CD1c-positive myeloid dendritic cell (primary cell): ENCODE measurements around the gene UBE2J1.
A peak's percentile ranks its signal among the peaks of the same experiment; 100 is the strongest.
"Not testable (repeated sequence)": the region's sequence is repeated elsewhere in the genome, so short reads cannot be mapped to it uniquely, and the experiment has no call there.

ENCODE experiments used
- DNase-seq: peaks from one replicate; pipeline ENCODE4 v3.0.0-alpha.2; 2016; ENCODE audit errors: extremely low spot score

The UBE2J1 gene, protein sequence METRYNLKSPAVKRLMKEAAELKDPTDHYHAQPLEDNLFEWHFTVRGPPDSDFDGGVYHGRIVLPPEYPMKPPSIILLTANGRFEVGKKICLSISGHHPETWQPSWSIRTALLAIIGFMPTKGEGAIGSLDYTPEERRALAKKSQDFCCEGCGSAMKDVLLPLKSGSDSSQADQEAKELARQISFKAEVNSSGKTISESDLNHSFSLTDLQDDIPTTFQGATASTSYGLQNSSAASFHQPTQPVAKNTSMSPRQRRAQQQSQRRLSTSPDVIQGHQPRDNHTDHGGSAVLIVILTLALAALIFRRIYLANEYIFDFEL

DNA sequence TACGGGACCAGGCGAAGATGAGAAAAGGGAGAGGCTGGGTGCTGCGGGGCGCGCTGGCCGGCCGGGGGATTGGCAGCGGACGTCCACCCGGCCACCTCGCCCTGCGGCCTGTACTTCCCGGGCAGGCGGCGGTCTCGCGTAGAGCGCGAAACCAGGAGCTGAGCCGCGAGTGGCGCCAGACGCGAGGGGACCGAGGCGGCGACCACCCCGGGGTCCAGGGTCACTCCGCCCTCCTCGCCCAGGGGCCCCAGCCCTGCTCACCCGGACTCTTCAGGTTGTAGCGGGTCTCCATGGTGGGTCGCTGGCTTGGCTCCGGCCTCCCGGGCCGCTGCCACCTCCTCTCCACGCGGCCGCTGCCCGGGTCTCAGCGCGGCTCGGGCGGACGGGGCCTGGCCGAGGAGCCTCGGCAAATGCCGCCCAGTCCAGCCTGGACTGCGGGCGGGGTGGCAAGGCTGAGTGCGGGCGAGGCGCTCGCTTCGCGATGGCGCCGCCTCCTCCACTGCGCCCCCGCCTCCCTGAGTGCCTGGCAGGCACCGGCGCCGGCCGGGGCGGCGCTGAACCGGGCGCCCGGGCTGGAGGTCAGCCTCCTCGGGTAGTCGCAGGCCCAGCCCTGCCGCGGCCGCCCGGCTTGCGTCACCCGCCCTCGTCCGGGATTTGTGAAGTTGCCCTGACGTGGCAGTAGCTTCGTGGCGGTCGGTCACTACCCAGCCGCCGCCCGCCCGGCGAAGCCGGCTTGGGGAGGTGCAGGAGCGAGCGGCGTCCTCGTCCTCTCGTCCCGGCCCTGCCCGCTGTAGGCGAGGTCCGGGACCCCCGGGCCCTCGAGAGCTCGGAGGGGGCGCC, at the start of gene UBE2J1:
Gene UBE2J1, minus strand, starts transcription at position 445 of the 840 bp plus-strand sequence. Its CDS starts 153 bp downstream, at position 292.
- DNase-seq, result peak; percentile 98

- DNase-seq, result no peak
Observed at GRCh38 chr6:89400912-89401399, 48.4 kb upstream of the UBE2J1 start.

DNA sequence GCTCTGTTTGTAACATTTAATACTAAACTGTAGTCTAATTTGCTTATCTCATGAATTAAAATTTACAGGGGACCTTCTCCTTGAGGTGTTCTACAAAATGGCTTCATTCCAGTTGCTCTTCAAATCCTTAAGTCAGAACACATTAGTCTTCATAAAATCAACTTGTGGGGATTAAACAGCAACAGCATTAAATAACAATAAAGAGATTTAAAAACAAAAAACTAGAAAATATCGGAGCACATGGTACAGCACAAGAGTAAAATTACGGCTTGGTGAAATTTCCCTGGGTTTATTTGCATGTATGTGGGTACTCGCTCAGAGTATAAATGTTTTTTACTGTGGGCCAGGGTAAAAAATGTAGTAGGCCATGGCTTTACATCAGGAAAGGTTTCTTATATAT, 47.5 kb upstream of the UBE2J1 start:
- DNase-seq, result no peak

DNA sequence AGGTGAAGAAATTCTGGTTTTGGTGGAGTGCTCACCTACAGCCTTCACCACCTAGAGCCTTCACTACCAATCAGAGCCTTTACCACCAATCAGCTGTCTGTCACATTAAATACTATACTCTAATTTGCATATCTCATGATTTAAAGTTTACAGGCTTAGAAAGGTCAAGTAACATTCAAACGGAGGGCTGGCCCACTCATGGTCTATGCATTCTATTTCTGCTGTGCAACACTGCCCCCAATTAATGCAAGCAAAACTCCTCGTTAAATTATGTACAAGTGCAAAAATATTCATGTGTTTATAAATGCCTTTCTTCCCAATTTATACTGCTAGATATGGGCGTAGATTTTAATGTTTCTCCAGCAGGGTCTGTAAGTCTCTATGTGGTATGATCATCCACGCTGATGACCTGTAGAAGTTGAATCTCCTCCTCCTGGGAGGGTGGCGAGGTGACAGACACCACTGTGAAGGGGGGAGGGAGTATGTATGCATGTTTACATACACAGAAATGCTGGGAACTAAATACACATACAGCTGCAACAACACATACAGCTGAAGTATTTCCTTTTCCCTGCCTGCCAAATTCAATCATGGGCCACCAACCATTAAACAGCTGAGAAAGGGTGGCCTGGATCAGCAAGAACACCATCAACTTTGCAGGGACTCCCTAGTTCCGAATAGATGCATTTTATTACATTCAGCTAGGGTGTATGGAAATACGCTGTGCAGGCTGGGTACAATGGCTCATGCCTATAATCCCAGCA, 46.4 kb upstream of the UBE2J1 start:
- DNase-seq, result no peak

- DNase-seq, result not testable (repeated sequence)
Observed at GRCh38 chr6:89397884-89398283, 45.4 kb upstream of the UBE2J1 start.

DNA sequence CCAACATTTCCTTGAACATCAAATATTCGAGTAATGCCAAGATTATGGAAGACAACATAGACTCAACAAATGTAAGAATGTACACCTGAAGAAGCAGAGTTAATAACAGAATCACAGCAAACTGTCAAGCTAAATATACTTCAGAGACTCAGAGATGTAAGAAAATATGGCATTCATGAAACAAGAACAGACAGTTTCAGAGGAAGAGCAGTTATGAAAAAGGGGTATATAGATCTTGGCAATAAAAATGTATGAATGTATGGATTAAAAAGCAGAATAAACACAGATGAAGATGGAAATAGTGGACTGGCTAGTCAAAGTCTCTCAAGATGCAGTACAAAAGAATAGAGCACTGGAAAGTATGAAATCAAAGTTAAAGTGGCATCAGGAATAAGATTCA, 41.1 kb upstream of the UBE2J1 start:
- no peak for DNase-seq

GRCh38 chr6:89392823-89393222, 40.3 kb upstream of the UBE2J1 start:
- no peak for DNase-seq

DNA sequence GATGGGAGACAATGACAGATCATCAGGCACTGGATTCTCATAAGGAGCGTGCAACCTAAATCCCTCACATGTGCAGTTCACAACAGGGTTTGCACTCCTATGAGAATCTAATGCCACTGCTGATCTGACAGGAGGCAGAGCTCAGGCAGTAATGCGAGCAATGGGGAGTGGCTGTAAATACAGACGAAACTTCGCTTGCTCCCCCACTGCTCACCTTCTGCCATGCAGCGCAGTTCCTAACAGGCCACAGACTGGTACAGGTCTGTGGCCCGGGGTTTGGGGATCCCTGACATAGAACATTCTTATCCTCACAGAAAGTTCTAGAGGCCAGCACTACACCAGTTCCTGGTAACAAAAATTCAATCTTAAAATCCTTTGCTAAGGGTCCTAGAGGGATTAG, 36.3 kb upstream of the UBE2J1 start:
- no peak for DNase-seq

- no peak for DNase-seq
Observed at GRCh38 chr6:89387516-89388201, 35.1 kb upstream of the UBE2J1 start.

GRCh38 chr6:89386917-89387491, 34.5 kb upstream of the UBE2J1 start:
- no peak for DNase-seq

DNA sequence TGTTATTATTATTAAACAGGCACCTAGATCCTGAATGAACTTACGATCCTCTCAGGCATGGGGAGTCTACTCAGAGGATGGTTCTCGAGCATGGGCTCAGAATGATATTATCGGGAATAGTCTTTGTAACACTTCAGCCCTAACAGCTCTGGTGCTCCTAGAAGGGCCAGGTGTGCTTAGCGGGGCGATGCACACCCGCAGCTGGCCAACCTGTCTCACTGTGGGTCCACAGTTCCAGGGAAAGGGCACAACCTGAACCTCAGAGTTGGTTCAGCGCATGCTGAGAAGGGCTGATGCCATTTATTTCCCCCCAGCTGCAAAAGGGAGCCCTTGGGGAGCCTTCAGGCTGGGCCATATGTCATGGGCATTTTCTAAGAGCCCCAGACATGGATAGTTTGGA, 33.3 kb upstream of the UBE2J1 start:
- no peak for DNase-seq

DNA sequence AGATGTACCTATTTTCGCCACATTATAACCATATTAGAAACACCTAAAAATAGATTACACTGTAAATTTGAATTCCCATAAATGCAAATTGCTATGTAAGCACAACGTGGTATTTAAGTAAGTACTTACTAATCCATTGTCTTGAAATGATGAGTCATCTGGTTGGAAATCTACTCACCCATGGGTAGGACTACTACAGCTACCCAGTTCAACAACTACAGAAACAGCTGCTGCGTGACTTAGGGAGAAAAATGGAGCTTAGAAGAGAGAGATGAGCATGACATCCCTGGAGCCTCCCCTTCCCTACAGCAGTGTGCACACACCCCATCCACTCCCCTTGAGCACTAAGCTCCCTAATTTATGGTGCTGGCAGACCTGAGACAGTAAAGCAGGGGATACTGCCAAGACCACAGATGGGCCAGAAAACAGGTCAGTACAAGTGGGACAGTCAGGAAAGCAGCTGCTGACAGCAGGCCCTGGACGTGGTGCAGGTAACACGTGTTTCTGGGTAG, 32.7 kb upstream of the UBE2J1 start:
- DNase-seq, result no peak

- DNase-seq, result no peak
Observed at GRCh38 chr6:89381031-89381430, 28.5 kb upstream of the UBE2J1 start.

DNA sequence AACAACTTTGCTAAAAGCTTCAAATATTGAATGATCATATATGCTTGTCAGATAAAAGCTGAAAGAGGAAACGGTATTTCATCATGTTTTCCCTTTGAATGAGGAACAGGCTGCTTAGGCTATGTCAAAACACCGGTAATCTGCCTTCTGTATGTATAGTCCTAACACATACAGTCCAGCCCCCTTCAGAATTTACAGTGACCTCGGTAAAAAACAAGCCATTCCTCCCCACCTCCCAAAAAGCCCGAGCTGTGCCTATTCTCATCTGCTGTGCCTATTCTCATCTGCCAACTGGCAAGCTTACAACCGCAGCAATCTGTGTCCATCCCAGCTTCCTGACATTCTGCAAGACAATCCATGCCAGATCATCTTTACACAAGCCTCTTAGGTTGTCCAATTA, 26.8 kb upstream of the UBE2J1 start:
- DNase-seq, result peak; percentile 83

GRCh38 chr6:89378628-89379027, 26.1 kb upstream of the UBE2J1 start:
- DNase-seq, result no peak

DNA sequence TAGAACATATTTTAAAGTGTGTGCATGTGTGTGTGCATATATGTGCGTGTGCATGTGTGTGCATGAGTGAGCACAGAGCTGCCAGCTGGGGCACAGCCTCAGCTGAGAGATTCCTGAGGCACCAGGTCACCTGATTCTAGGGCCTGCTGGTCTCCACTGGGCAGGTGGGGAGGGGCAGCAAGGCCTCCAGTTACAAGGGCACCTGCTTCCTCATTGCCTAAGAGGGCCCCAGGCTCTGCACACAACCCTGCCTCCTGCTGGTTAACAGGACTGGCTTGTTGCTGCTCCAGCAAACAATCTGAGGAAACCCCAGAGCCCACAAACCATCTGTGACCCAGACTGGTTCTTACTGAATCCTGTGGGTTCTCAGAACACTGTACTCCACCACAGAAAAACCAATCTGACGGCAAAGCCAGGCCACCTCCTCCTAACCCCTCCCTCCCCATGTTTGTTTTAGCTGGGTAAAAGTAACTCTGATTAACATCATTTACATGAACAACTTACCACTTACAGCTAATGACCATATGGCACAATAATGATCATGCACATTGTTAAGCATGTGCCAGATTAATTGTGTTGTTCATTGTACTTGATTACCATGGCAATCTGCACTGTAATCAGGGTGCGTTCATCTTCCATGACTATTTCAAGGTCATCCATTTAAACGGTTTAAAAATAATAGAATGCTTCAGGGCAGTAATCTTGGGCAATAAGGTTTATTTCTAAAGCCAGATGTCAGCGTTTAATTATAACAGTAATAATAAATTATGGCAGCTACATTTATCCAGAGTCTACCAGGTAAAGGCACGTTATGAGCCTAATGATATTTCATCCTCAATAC, 23.1 kb upstream of the UBE2J1 start:
- peak; percentile 62 for DNase-seq

DNA sequence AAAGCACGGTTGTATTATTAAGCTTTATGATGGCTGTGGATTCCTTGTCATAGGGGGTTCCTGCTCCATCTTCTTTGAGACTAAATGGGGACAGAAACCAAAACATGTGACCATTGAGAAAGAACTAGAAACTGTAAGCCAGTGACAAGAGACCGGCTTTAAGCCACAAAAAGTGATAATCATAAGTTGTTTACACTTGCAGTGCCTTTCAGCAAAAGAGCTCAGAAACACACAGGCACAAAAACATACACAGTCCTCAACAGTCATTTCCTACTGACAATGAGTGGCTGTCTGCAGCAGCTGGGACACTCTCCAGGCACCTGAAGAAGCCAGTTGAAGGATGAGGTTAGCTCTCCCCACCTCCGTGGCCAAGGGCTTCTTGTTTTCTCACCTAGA, 20.0 kb upstream of the UBE2J1 start:
- DNase-seq, result no peak

DNA sequence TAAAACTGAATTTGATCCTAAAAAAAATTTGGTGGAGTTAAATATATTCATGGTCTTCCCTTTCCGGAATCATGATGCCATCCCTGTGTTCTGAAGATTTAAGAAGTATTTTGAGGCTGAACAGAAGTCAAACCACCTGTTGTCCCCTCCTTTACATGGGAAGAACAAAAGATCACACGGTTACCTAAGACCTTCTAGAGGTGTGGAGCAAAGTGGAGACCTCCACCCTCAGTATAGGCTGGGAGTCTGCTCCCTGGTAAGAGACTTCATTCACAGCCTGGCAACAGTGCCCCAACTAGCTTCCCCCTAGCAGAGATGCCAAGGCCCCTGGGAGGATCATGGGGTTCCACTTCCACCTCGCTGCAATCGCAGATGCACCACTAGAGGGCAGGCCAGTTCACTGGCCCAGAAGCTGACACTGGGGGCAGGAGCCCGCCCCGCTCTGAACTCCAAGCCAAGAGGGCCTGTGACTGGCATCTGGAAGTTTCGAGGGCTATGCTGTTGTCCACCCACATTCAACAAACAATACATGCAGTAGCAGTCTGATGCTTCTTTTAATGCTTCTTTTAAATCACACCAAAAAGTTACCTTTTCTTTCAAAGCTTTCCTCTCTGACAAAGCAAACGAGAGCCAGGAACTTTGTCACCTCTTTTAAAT, 19.5 kb upstream of the UBE2J1 start:
- peak; percentile 87 for DNase-seq

DNA sequence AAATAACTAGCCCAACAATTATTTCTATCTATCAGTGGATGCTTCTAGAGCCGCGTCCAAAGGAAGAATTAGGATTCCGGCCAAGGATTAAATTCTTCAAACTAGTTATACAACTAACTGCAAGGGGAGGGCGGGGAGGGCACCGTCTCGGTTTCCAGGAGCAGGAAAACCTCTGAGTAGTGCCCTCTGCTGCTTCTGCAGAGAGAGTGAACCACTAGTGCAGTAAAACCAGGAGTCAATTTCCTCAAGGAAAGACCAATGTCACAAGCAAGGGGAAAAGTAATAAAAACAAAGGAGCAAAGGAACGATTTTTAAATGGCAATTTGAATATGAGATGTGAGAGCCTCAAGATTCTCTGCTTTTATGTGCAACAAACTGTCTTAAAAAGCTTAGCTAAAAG, 16.5 kb upstream of the UBE2J1 start:
- no peak for DNase-seq

DNA sequence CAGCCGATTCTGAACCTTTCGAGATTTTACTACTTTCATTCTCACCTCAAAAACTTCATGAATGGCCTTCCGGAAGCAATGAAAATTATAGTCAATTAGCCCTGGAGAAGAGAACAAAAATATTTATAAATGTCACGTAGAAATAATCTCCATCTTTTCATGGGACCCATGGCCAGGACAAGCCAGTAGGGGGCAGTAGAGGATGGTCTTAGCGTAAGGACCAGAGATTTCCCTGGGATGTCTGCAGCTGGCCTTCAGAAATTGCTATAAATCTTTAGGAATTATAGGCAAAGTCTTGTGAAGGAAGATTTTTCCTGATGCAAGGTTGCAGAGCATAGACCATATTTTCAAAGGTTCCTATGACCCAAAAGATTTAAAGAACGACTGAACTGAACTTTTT, 15.6 kb upstream of the UBE2J1 start:
- DNase-seq, result peak; percentile 75
